ENCODE data around the gene NBAS. TPM values are rescaled to one million over a fixed set of nuclear protein-coding genes. Genes with fewer than 3 reads are reported as not detected.

NBAS gene
- total and polyA plus RNA-seq, 2 donors (not counting 3 experiments of a cell fraction or from before 2014, with no cell fraction given): 29.4 to 43.0 TPM

Other genes with a start within 250 kb of the NBAS start
- gene DDX1, start 30.5 kb upstream of the NBAS start, total RNA-seq: 117 and 124 TPM in 2 replicates
- 28.4 and 41.2 TPM in 2 replicates for gene DDX1, start 30.5 kb upstream of the NBAS start, polyA plus RNA-seq

Data from endothelial cell of umbilical vein (primary cell).